GM13977 (cell line): ENCODE measurements around the gene THRB.

Source experiments
- DNase-seq: peaks from one replicate; pipeline ENCODE4 v3.0.0; 2012; ENCODE audit warnings: low spot score
- CTCF ChIP-seq: IDR thresholded peaks from 2 replicates; pipeline ENCODE4 v1.5.1; 2012; ENCODE audit warnings: mild to moderate bottlenecking, control low read depth; ENCODE audit not compliant: insufficient read depth; ENCODE audit errors: extremely low read depth, missing control alignments
- in situ Hi-C: fragments of 300-500 bp; cut with MboI; formaldehyde crosslinking; loops from one replicate; pipeline ENCODE4 v1.12.0; 2022; ENCODE audit warnings: low sequenced_read_pairs, low pct_unique_long_range_greater_than_20kb, mixed read lengths, inconsistent platforms; ENCODE audit not compliant: unreplicated experiment

THRB gene

GRCh38 chr3:24133436-24133835 is 361.2 kb downstream of the THRB start:
- no peak for TF ChIP-seq CTCF
- DNase-seq, result no peak
- in situ Hi-C loops, result no loop called here

- DNase-seq, result no peak
- no peak for TF ChIP-seq CTCF
- in situ Hi-C loops, result no loop called here
These were observed 365.1 kb downstream of the THRB start for GRCh38 chr3:24129549-24129948.

- in situ Hi-C loops, result no loop called here
- TF ChIP-seq CTCF, result no peak
- DNase-seq, result no peak
These were observed 366.2 kb downstream of the THRB start for GRCh38 chr3:24128199-24129005.

- in situ Hi-C loops, result no loop called here
- no peak for TF ChIP-seq CTCF
- no peak for DNase-seq
These were observed 371.1 kb downstream of the THRB start for GRCh38 chr3:24123596-24123995.

- TF ChIP-seq CTCF, result no peak
- DNase-seq, result no peak
- in situ Hi-C loops, result no loop called here
These were observed 374.2 kb downstream of the THRB start for GRCh38 chr3:24120434-24120833.

GRCh38 chr3:24119321-24119751 is 375.3 kb downstream of the THRB start:
- in situ Hi-C loops, result no loop called here
- DNase-seq, result no peak
- TF ChIP-seq CTCF, result no peak
